ENCODE measurements around the gene FHIT. TPM values are rescaled to one million over a fixed set of nuclear protein-coding genes. Genes with fewer than 3 reads are reported as not detected.

FHIT gene
- total and polyA plus RNA-seq, 4 donors = 2.6 to 21.3 (median 8.7) TPM

DNA sequence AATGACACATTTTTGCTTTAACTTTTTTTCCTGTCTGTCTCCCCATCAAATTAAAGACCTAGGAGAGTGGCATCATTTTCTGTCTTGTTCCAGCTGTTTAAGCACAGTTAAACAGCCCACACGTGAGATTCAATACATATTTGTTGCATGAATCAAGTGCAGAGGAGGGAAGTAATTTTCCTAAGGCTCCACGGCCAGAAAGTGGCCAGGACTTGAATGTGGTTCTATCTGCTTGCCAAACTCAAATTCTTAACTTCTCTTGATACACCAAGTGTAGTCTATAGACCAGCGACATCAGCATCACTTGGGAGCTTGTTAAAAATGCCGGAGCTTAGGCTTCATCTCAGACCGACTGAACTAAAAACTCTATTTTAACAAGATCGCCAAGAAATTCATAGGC lies 1476.6 kb downstream of the FHIT start:
- Histone ChIP-seq H3K27ac (ENCODE audit: low read depth in 1 of 2, low read length in 1 of 2) (no peak overlapping the region), H3K27me3 (ENCODE audit: control insufficient read depth in 3 of 3, insufficient read depth in 3 of 3, low read length in 2 of 3) (no peaks in the 10 kb centered on the region)
- WGBS, 2 donors = 83 to 90% methylated on average over 6 of the region's 6 CpGs

DNA sequence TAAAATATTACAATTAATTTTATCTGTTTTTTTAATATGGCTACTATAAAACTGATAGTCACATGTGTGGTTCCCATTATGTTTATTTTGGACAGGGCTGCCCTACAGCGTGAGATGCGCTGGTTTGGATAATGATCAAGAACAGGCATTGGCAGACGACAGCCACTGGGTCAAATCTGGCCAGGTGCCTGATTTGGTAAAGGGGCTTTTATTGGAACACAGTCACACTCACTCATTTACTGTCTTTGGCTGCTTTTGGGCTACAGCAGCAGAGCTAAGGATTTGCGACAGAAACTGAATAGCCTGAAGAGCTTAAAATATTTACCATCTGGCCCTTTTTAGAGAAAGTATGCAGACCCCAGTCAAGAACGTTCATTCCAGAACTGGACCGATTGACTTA lies 1477.3 kb downstream of the FHIT start:
- no peak overlapping the region for H3K27ac ChIP-seq (ENCODE audit: low read depth in 1 of 2, low read length in 1 of 2)
- H3K9me3 ChIP-seq (ENCODE audit: control insufficient read depth in 4 of 4, insufficient read depth in 3 of 4, low read length in 3 of 4) = no peaks in the 10 kb centered on the region
- ATAC-seq (ENCODE audit: insufficient read depth, low FRiP score) (no peak), DNase-seq (no peak)
- H3K4me3 ChIP-seq = no peak overlapping the region
- TF ChIP-seq, protein P1, sequence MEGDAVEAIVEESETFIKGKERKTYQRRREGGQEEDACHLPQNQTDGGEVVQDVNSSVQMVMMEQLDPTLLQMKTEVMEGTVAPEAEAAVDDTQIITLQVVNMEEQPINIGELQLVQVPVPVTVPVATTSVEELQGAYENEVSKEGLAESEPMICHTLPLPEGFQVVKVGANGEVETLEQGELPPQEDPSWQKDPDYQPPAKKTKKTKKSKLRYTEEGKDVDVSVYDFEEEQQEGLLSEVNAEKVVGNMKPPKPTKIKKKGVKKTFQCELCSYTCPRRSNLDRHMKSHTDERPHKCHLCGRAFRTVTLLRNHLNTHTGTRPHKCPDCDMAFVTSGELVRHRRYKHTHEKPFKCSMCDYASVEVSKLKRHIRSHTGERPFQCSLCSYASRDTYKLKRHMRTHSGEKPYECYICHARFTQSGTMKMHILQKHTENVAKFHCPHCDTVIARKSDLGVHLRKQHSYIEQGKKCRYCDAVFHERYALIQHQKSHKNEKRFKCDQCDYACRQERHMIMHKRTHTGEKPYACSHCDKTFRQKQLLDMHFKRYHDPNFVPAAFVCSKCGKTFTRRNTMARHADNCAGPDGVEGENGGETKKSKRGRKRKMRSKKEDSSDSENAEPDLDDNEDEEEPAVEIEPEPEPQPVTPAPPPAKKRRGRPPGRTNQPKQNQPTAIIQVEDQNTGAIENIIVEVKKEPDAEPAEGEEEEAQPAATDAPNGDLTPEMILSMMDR (IDR thresholded peaks at IDR 0.05; ENCODE audit: control extremely low read depth, extremely low read depth) = no peak
- peaks cover 0 to 9% (median 0%) of the 10 kb centered on the region in 5 donors for H3K4me1 ChIP-seq (ENCODE audit: control insufficient read depth in 5 of 5, insufficient read depth in 5 of 5, low read length in 5 of 5)
- no peak overlapping the region for H3K9ac ChIP-seq (ENCODE audit: insufficient read depth in 1 of 2, low read length in 2 of 2)
- H3K27me3 ChIP-seq (ENCODE audit: control insufficient read depth in 3 of 3, insufficient read depth in 3 of 3, low read length in 2 of 3) = no peaks in the 10 kb centered on the region
- 72 to 89% methylated on average over 6 of the region's 6 CpGs for WGBS, 2 donors
- no peaks in the 10 kb centered on the region for H3K36me3 ChIP-seq (ENCODE audit: control insufficient read depth in 4 of 4, insufficient read depth in 4 of 4, low read length in 4 of 4)

More for the DNA sequence above, 1476.6 kb downstream of the FHIT start:
- Histone ChIP-seq H3K36me3 (ENCODE audit: control insufficient read depth in 4 of 4, insufficient read depth in 4 of 4, low read length in 4 of 4) (no peaks in the 10 kb centered on the region), H3K4me1 (ENCODE audit: control insufficient read depth in 5 of 5, insufficient read depth in 5 of 5, low read length in 5 of 5) (peaks cover 0 to 7% (median 0%) of the 10 kb centered on the region in 5 donors), H3K9ac (ENCODE audit: insufficient read depth in 1 of 2, low read length in 2 of 2) (no peak overlapping the region), H3K9me3 (ENCODE audit: control insufficient read depth in 4 of 4, insufficient read depth in 3 of 4, low read length in 3 of 4) (no peaks in the 10 kb centered on the region), H3K4me3 (no peak overlapping the region)
- TF ChIP-seq, protein P1 (IDR thresholded peaks at IDR 0.05; ENCODE audit: control extremely low read depth, extremely low read depth) = no peak
- no peak for ATAC-seq (ENCODE audit: insufficient read depth, low FRiP score)
- no peak for DNase-seq

DNA sequence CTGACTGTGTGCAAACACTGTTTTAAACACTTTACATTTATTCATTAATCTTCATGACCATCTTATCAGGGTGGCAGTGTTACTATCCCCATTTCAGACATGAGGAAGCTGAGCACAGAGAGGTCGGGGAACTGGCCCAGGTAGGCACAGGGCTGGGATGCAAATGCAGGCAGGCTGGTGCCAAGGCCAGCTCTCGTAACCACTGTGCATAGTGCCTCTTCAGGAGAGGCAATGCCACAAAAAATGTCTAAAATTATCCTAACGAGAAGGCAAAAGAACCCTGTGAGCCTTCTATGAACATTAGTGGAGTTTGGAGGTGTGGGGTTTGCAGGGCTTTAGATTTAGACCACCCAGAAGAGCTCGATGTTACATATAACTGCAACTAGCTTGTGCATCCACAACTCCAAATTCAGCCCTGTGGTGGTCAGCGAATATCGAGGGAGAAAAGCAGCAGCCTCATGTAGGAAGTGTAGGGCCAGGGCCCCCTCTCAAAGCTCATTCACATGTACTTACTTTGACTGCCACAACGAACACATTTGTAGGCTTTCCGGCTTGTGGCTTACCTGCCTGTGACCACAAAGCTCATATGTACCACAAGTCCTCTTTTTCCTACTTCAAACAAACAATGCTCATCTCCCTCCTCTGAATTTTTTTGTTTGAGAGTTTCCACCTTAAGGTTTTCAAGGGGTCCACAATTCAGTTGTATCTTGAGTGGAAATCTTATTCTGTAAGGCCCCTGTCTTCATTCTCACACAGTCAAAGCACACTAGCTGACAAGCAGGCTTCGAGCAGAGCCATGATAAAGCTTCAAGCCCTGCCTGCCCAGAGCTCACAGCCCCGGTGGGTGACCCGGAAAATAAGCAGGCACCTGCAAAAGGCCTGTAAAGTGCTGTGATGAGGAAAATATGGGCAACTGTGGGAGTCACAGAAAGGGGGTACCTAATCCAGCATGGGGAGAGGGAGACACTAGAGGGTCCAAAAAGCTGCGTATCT lies 1478.5 kb downstream of the FHIT start:
- no peak overlapping the region for H3K4me3 ChIP-seq
- ATAC-seq (ENCODE audit: insufficient read depth, low FRiP score) = no peak
- WGBS, 2 donors = 37 to 57% methylated on average over 12 of the region's 12 CpGs
- no peaks in the 10 kb centered on the region for H3K9me3 ChIP-seq (ENCODE audit: control insufficient read depth in 4 of 4, insufficient read depth in 3 of 4, low read length in 3 of 4)
- no peak for DNase-seq
- H3K36me3 ChIP-seq (ENCODE audit: control insufficient read depth in 4 of 4, insufficient read depth in 4 of 4, low read length in 4 of 4) = no peaks in the 10 kb centered on the region
- no peaks in the 10 kb centered on the region for H3K27me3 ChIP-seq (ENCODE audit: control insufficient read depth in 3 of 3, insufficient read depth in 3 of 3, low read length in 2 of 3)
- TF ChIP-seq, protein P1 (IDR thresholded peaks at IDR 0.05; ENCODE audit: control extremely low read depth, extremely low read depth) = no peak
- no peak overlapping the region for H3K9ac ChIP-seq (ENCODE audit: insufficient read depth in 1 of 2, low read length in 2 of 2)
- H3K4me1 ChIP-seq (ENCODE audit: control insufficient read depth in 5 of 5, insufficient read depth in 5 of 5, low read length in 5 of 5) = peaks cover 0 to 11% (median 0%) of the 10 kb centered on the region in 5 donors
- H3K27ac ChIP-seq (ENCODE audit: low read depth in 1 of 2, low read length in 1 of 2) = no peak overlapping the region

All from lung (tissue), 12 donors.